ENCODE measurements around the gene MAPT. TPM values are rescaled to one million over a fixed set of nuclear protein-coding genes. Genes with fewer than 3 reads are reported as not detected.

The MAPT gene
- total RNA-seq, 1 donor from 2014 or later = 2.4 TPM

DNA sequence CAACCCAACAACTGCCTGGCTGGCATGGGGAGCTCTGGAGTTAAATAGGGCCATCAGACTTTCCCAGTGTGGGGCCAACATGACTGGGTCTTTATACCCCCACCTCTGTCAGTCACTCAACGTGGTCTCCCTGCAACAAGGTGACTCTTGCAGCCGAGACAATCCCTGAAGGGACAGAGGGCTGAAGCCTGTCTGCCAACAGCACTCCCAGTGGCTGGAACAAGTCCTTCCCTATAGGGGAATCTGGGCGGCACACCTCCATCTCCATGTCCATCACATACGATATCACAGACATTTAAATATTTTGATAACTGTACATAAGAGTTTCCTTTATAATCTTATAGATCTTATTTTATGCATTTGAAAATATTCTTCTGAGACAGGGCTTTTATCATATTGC, 4.8 kb upstream of the MAPT start:
- peaks cover under 1% of the 10 kb centered on the region for H3K4me1 ChIP-seq
- H3K27ac Mint-ChIP-seq = no peak overlapping the region
- H3K27ac ChIP-seq = no peak overlapping the region
- H3K27me3 Mint-ChIP-seq (ENCODE audit: insufficient read depth, low read depth) = peaks cover 10% of the 10 kb centered on the region
- no peaks in the 10 kb centered on the region for H3K9me3 ChIP-seq (ENCODE audit: low read depth)
- no peak overlapping the region for H3K4me3 Mint-ChIP-seq
- H3K36me3 Mint-ChIP-seq = no peaks in the 10 kb centered on the region
- H4K20me1 ChIP-seq (ENCODE audit: low read depth) = peaks cover under 1% of the 10 kb centered on the region
- no peak overlapping the region for H3K4me3 ChIP-seq
- no peaks in the 10 kb centered on the region for H3K79me2 ChIP-seq (ENCODE audit: low read depth)
- peaks cover 4% of the 10 kb centered on the region for H3K4me1 Mint-ChIP-seq
- no peaks in the 10 kb centered on the region for H3F3A ChIP-seq (ENCODE audit: low read depth)
- DNase-seq (ENCODE audit: low spot score) = peak; percentile 34
- TF ChIP-seq, protein P1, sequence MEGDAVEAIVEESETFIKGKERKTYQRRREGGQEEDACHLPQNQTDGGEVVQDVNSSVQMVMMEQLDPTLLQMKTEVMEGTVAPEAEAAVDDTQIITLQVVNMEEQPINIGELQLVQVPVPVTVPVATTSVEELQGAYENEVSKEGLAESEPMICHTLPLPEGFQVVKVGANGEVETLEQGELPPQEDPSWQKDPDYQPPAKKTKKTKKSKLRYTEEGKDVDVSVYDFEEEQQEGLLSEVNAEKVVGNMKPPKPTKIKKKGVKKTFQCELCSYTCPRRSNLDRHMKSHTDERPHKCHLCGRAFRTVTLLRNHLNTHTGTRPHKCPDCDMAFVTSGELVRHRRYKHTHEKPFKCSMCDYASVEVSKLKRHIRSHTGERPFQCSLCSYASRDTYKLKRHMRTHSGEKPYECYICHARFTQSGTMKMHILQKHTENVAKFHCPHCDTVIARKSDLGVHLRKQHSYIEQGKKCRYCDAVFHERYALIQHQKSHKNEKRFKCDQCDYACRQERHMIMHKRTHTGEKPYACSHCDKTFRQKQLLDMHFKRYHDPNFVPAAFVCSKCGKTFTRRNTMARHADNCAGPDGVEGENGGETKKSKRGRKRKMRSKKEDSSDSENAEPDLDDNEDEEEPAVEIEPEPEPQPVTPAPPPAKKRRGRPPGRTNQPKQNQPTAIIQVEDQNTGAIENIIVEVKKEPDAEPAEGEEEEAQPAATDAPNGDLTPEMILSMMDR (IDR thresholded peaks at IDR 0.05) = peak; percentile 54
- TF ChIP-seq EZH2 (IDR thresholded peaks at IDR 0.05) = no peak
- peaks cover 48% of the 10 kb centered on the region for H3K27me3 ChIP-seq
- no peaks in the 10 kb centered on the region for H3K9me3 Mint-ChIP-seq
- no peak overlapping the region for H3K4me2 ChIP-seq
- H3K36me3 ChIP-seq = no peaks in the 10 kb centered on the region
- no peak overlapping the region for H2AFZ ChIP-seq (replicated peaks)
- H3K9ac ChIP-seq = no peak overlapping the region

DNA sequence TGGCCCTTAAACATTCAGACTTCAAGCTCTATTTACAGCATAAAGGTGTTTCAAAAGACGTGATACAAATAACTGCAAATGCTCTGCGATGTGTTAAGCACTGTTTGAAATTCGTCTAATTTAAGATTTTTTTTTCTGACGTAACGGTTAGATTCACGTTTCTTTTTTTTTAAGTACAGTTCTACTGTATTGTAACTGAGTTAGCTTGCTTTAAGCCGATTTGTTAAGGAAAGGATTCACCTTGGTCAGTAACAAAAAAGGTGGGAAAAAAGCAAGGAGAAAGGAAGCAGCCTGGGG, 681 bp upstream of the MAPT start:
- peaks cover 33% of the 10 kb centered on the region for H4K20me1 ChIP-seq (ENCODE audit: low read depth)
- H3K4me1 Mint-ChIP-seq = peaks cover 18% of the 10 kb centered on the region
- peak overlapping the region; percentile 81 for H3K4me3 Mint-ChIP-seq
- peak overlapping the region; percentile 66 for H3K4me3 ChIP-seq
- peaks cover 42% of the 10 kb centered on the region for H3K27me3 Mint-ChIP-seq (ENCODE audit: insufficient read depth, low read depth)
- H3K27me3 ChIP-seq = peaks cover 89% of the 10 kb centered on the region
- no peak for DNase-seq (ENCODE audit: low spot score)
- H3K27ac Mint-ChIP-seq = peak overlapping the region; percentile 69
- TF ChIP-seq, protein P1 (IDR thresholded peaks at IDR 0.05) = no peak
- TF ChIP-seq EZH2phosphoT487 (IDR thresholded peaks at IDR 0.05) = no peak
- TF ChIP-seq EZH2 (IDR thresholded peaks at IDR 0.05) = no peak
- no peaks in the 10 kb centered on the region for H3K79me2 ChIP-seq (ENCODE audit: low read depth)
- H3F3A ChIP-seq (ENCODE audit: low read depth) = no peaks in the 10 kb centered on the region
- H3K36me3 ChIP-seq = no peaks in the 10 kb centered on the region
- H3K9me3 ChIP-seq (ENCODE audit: low read depth) = no peaks in the 10 kb centered on the region
- H3K27ac ChIP-seq = no peak overlapping the region
- peak overlapping the region; percentile 84 for H2AFZ ChIP-seq (replicated peaks)
- peaks cover 14% of the 10 kb centered on the region for H3K4me1 ChIP-seq
- H3K9me3 Mint-ChIP-seq = no peaks in the 10 kb centered on the region
- peak overlapping the region; percentile 66 for H3K4me2 ChIP-seq
- H3K36me3 Mint-ChIP-seq = no peaks in the 10 kb centered on the region
- H3K9ac ChIP-seq = no peak overlapping the region

DNA sequence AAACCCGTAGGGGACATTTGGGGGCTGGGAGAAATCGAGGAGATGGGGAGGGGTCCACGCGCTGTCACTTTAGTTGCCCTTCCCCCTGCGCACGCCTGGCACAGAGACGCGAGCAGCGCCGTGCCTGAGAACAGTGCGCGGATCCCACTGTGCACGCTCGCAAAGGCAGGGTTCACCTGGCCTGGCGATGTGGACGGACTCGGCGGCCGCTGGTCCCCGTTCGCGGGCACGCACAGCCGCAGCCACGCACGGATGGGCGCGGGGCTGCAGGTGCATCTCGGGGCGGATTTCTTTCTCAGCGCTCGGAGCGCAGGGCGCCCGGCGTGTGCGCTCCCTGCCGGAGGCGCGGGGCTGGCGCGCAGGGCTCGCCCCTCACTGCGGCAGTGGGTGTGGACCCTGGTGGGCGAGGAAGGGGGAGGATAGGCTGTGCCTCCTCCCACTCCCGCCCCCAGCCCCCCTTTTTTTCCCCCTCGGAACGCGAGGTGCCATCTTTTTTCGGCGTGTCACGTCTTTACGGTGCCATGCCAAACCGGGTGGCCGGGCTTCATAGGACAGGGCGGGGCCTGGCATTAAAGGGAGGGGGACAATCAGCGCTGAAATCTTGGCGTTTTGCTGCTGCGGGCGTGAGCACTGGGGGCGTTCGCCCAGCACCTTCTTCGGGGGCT, 1.1 kb downstream of the MAPT start:
- H3K4me2 ChIP-seq = peak overlapping the region; percentile 99
- no peak overlapping the region for H3K27ac Mint-ChIP-seq
- TF ChIP-seq EZH2phosphoT487 (IDR thresholded peaks at IDR 0.05) = peak; percentile 90
- TF ChIP-seq EZH2 (IDR thresholded peaks at IDR 0.05) = peak; percentile 86
- TF ChIP-seq, protein P1 (IDR thresholded peaks at IDR 0.05) = peak; percentile 41
- peaks cover 35% of the 10 kb centered on the region for H4K20me1 ChIP-seq (ENCODE audit: low read depth)
- H3K9me3 ChIP-seq (ENCODE audit: low read depth) = no peaks in the 10 kb centered on the region
- H3K4me3 Mint-ChIP-seq = peak overlapping the region; percentile 91
- H3K4me1 Mint-ChIP-seq = peaks cover 18% of the 10 kb centered on the region
- H3K9ac ChIP-seq = no peak overlapping the region
- DNase-seq (ENCODE audit: low spot score) = peak; percentile 73
- H3K4me3 ChIP-seq = peak overlapping the region; percentile 66
- no peaks in the 10 kb centered on the region for H3K36me3 ChIP-seq
- H3K27ac ChIP-seq = no peak overlapping the region
- no peaks in the 10 kb centered on the region for H3K9me3 Mint-ChIP-seq
- no peaks in the 10 kb centered on the region for H3K36me3 Mint-ChIP-seq
- peaks cover 96% of the 10 kb centered on the region for H3K27me3 ChIP-seq
- peaks cover 52% of the 10 kb centered on the region for H3K27me3 Mint-ChIP-seq (ENCODE audit: insufficient read depth, low read depth)
- peaks cover 14% of the 10 kb centered on the region for H3K4me1 ChIP-seq
- H2AFZ ChIP-seq (replicated peaks) = peak overlapping the region; percentile 48
- H3K79me2 ChIP-seq (ENCODE audit: low read depth) = no peaks in the 10 kb centered on the region
- no peaks in the 10 kb centered on the region for H3F3A ChIP-seq (ENCODE audit: low read depth)
